HepG2 (cell line): Measurements from ENCODE around the gene TBC1D10B. TPM values are rescaled to one million over a fixed set of nuclear protein-coding genes. Genes with fewer than 3 reads are reported as not detected.
A peak's percentile ranks its signal among the peaks of the same experiment; 100 is the strongest.

Source experiments
- KDM1A ChIP-seq: IDR thresholded peaks from 2 replicates; pipeline ENCODE4 v1.6.1; 2016; ENCODE audit warnings: missing compliant biosample characterization
- KLF11 ChIP-seq: IDR thresholded peaks from 2 replicates; pipeline ENCODE4 v1.6.1; 2016; ENCODE audit warnings: missing compliant biosample characterization
- KMT2B ChIP-seq: IDR thresholded peaks from 2 replicates; pipeline ENCODE4 v1.6.1; 2016; ENCODE audit warnings: missing genetic modification reagents, missing compliant biosample characterization
- MYC ChIP-seq: sonication (generic); formaldehyde crosslinking; IDR thresholded peaks from 2 replicates; pipeline ENCODE4 v1.9.0; 2021; ENCODE audit warnings: missing genetic modification reagents, borderline replicate concordance
- NR2C2 ChIP-seq: sonication (generic); formaldehyde crosslinking; IDR thresholded peaks from 2 replicates; pipeline ENCODE4 v1.4.0; 2020; ENCODE audit warnings: missing genetic modification reagents, mild to moderate bottlenecking, moderate library complexity, borderline replicate concordance
- PAF1 ChIP-seq: IDR thresholded peaks from 2 replicates; pipeline ENCODE4 v1.6.1; 2016; ENCODE audit warnings: missing genetic modification reagents, missing compliant biosample characterization
- RARA ChIP-seq: IDR thresholded peaks from 2 replicates; pipeline ENCODE4 v1.6.1; 2016; ENCODE audit warnings: missing genetic modification reagents, missing compliant biosample characterization
- SP4 ChIP-seq: sonication (generic); formaldehyde crosslinking; IDR thresholded peaks from 2 replicates; pipeline ENCODE4 v1.8.1; 2023; ENCODE audit warnings: mild to moderate bottlenecking, missing genetic modification reagents
- YEATS2 ChIP-seq: sonication (generic); formaldehyde crosslinking; IDR thresholded peaks from 2 replicates; pipeline ENCODE4 v1.4.0; 2020; ENCODE audit warnings: missing genetic modification reagents, borderline replicate concordance
- ZBTB7A ChIP-seq: sonication (generic); formaldehyde crosslinking; IDR thresholded peaks from 2 replicates; pipeline ENCODE4 v1.8.0; 2022; ENCODE audit warnings: mild to moderate bottlenecking, missing genetic modification reagents
- ZNF282 ChIP-seq: fragments of 450-650 bp; IDR thresholded peaks from 2 replicates; pipeline ENCODE4 v1.6.1; 2018; ENCODE audit not compliant: partially characterized antibody
- ZNF577 ChIP-seq: sonication (generic); formaldehyde crosslinking; IDR thresholded peaks from 2 replicates; pipeline ENCODE4 v1.4.0; 2020; ENCODE audit warnings: mild to moderate bottlenecking, low read depth, missing genetic modification reagents, borderline replicate concordance
- polyA plus RNA-seq, 8 experiments: library from polyadenylated mRNA; depleted of rRNA in 3 of 8; stranded (reverse) in 7 of 8; unstranded in 1 of 8; fragments of >200 nt; fragmentation: Illumina TruSeq in 4 of 8; extraction: Trizol in 4 of 8; gene quantifications; 2 replicates each; pipeline versions ENCODE4 v1.2.1 to v1.2.3, GENCODE V29; 2011 to 2016; ENCODE audit warnings: low read depth in 4 of 8, missing spikeins in 1 of 8, mixed read lengths in 1 of 8; ENCODE audit not compliant: insufficient read depth in 1 of 8
- total RNA-seq, 5 experiments: library from RNA; depleted of rRNA; stranded (reverse); fragments of >200 nt; fragmentation: Illumina TruSeq; extraction: Trizol; gene quantifications; 2 replicates each; pipeline ENCODE4 v1.2.3, GENCODE V29; 2016; ENCODE audit warnings: low read depth in 1 of 5
- TF ChIP-seq, protein P1 (sequence below): sonication (generic); formaldehyde crosslinking; IDR thresholded peaks from 2 replicates; pipeline ENCODE4 v1.4.0; 2020; ENCODE audit warnings: missing genetic modification reagents, borderline replicate concordance
- TF ChIP-seq, protein P2 (sequence below): sonication (generic); formaldehyde crosslinking; IDR thresholded peaks from 2 replicates; pipeline ENCODE4 v1.4.0; 2020; ENCODE audit warnings: mild to moderate bottlenecking, missing genetic modification reagents
- TF ChIP-seq, protein P3 (sequence below): sonication (generic); formaldehyde crosslinking; IDR thresholded peaks from 2 replicates; pipeline ENCODE4 v1.4.0; 2020; ENCODE audit warnings: missing genetic modification reagents

The TBC1D10B gene
- total and polyA plus RNA-seq, 2 of the 13 experiments (the other 11 are each of a cell fraction or from before 2014, with no cell fraction given), result 15.7 to 24.8 TPM

DNA sequence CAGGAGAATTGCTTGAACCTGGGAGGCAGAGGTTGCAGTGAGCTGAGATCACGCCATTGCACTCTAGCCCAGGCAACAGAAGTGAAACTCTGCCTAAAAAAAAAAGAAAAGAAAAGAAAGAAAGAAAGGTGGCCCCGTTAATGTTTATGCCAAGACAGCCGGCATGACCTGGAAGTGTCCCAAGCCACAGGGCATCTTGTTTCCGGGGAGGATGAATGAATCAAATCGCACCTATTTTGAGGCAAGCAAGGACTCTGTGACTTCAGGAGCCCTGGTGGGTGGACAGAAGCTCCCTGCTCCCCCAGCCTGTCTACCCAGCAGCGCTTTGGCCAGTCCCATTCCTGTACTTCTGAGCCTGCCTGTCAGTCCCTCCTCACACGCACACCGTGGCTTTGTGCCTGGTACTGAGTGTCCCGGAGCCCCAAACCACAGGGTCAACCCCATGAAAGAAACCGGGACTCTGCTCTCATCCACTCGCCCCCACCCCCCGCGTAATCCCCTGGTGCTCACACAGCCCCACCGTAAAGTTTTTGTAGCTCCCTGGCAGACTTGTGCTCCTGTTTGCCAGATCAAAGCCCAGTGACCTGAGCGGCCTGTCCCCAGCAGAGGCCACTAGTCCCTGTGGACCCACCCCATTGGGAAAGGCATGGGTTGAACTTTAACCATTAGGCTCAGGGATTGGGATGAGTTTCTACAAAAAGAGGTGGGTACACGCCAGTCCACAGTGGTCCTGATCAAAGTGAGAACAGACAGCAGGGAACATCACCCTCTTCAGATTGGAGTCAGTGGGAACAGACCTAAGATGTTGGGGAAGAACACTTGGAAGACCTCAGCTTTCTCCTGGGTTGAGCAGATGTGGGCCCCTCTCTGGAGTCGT is 34.5 kb downstream of the TBC1D10B start (continued):
- TF ChIP-seq YEATS2 (CRISPR knock-in tag), result no peak; the same call in 1 of the 2 replicates
- TF ChIP-seq, protein P1, sequence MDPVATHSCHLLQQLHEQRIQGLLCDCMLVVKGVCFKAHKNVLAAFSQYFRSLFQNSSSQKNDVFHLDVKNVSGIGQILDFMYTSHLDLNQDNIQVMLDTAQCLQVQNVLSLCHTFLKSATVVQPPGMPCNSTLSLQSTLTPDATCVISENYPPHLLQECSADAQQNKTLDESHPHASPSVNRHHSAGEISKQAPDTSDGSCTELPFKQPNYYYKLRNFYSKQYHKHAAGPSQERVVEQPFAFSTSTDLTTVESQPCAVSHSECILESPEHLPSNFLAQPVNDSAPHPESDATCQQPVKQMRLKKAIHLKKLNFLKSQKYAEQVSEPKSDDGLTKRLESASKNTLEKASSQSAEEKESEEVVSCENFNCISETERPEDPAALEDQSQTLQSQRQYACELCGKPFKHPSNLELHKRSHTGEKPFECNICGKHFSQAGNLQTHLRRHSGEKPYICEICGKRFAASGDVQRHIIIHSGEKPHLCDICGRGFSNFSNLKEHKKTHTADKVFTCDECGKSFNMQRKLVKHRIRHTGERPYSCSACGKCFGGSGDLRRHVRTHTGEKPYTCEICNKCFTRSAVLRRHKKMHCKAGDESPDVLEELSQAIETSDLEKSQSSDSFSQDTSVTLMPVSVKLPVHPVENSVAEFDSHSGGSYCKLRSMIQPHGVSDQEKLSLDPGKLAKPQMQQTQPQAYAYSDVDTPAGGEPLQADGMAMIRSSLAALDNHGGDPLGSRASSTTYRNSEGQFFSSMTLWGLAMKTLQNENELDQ (CRISPR knock-in tag), result no peak
- TF ChIP-seq ZNF577 (CRISPR knock-in tag), result no peak
- TF ChIP-seq NR2C2 (CRISPR knock-in tag), result peak; percentile 67; the same call in 1 of the 2 replicates
- peak; percentile 63; the same call in 1 of the 2 replicates for TF ChIP-seq KMT2B
- 0 out of 2 replicates have a peak, but pooled peaks have one; percentile 25 for TF ChIP-seq KDM1A (CRISPR knock-in tag)
- TF ChIP-seq, protein P2, sequence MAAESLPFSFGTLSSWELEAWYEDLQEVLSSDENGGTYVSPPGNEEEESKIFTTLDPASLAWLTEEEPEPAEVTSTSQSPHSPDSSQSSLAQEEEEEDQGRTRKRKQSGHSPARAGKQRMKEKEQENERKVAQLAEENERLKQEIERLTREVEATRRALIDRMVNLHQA (CRISPR knock-in tag), result no peak
- TF ChIP-seq MYC (CRISPR knock-in tag), result peak; percentile 91
- TF ChIP-seq KLF11 (CRISPR knock-in tag), result no peak; the same call in 1 of the 2 replicates
- TF ChIP-seq PAF1, result no peak
- no peak for TF ChIP-seq ZNF282
- TF ChIP-seq, protein P3, sequence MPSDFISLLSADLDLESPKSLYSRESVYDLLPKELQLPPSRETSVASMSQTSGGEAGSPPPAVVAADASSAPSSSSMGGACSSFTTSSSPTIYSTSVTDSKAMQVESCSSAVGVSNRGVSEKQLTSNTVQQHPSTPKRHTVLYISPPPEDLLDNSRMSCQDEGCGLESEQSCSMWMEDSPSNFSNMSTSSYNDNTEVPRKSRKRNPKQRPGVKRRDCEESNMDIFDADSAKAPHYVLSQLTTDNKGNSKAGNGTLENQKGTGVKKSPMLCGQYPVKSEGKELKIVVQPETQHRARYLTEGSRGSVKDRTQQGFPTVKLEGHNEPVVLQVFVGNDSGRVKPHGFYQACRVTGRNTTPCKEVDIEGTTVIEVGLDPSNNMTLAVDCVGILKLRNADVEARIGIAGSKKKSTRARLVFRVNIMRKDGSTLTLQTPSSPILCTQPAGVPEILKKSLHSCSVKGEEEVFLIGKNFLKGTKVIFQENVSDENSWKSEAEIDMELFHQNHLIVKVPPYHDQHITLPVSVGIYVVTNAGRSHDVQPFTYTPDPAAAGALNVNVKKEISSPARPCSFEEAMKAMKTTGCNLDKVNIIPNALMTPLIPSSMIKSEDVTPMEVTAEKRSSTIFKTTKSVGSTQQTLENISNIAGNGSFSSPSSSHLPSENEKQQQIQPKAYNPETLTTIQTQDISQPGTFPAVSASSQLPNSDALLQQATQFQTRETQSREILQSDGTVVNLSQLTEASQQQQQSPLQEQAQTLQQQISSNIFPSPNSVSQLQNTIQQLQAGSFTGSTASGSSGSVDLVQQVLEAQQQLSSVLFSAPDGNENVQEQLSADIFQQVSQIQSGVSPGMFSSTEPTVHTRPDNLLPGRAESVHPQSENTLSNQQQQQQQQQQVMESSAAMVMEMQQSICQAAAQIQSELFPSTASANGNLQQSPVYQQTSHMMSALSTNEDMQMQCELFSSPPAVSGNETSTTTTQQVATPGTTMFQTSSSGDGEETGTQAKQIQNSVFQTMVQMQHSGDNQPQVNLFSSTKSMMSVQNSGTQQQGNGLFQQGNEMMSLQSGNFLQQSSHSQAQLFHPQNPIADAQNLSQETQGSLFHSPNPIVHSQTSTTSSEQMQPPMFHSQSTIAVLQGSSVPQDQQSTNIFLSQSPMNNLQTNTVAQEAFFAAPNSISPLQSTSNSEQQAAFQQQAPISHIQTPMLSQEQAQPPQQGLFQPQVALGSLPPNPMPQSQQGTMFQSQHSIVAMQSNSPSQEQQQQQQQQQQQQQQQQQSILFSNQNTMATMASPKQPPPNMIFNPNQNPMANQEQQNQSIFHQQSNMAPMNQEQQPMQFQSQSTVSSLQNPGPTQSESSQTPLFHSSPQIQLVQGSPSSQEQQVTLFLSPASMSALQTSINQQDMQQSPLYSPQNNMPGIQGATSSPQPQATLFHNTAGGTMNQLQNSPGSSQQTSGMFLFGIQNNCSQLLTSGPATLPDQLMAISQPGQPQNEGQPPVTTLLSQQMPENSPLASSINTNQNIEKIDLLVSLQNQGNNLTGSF (CRISPR knock-in tag), result no peak
- TF ChIP-seq RARA (CRISPR knock-in tag), result peak; percentile 73
- peak; percentile 52; the same call in 1 of the 2 replicates for TF ChIP-seq ZBTB7A (CRISPR knock-in tag)
- peak; percentile 65; the same call in 1 of the 2 replicates for TF ChIP-seq SP4
